SK-N-SH (cell line): ENCODE results near the gene C19orf73.

Experiments
- CTCF ChIP-seq: fragments of 200-600 bp; sonication (generic); IDR thresholded peaks from 2 replicates; pipeline ENCODE4 v1.6.1; 2017; ENCODE audit warnings: antibody characterized with exemption, mild to moderate bottlenecking, moderate library complexity
- EZH2phosphoT487 ChIP-seq: fragments of 200-600 bp; sonication (generic); IDR thresholded peaks from 2 replicates; pipeline ENCODE4 v1.6.1; 2017; ENCODE audit warnings: low read depth, mixed run types, mild to moderate bottlenecking, antibody characterized with exemption, moderate library complexity, borderline replicate concordance
- POLR2AphosphoS5 ChIP-seq: IDR thresholded peaks from 2 replicates; pipeline ENCODE4 v1.6.1; 2012; ENCODE audit warnings: low read depth, low read length
- RAD21 ChIP-seq: IDR thresholded peaks from 2 replicates; pipeline ENCODE4 v1.6.1; 2012; ENCODE audit warnings: mild to moderate bottlenecking, low read length
- YY1 ChIP-seq: IDR thresholded peaks from 2 replicates; pipeline ENCODE4 v1.4.0; 2012; ENCODE audit warnings: low read depth, mild to moderate bottlenecking

DNA sequence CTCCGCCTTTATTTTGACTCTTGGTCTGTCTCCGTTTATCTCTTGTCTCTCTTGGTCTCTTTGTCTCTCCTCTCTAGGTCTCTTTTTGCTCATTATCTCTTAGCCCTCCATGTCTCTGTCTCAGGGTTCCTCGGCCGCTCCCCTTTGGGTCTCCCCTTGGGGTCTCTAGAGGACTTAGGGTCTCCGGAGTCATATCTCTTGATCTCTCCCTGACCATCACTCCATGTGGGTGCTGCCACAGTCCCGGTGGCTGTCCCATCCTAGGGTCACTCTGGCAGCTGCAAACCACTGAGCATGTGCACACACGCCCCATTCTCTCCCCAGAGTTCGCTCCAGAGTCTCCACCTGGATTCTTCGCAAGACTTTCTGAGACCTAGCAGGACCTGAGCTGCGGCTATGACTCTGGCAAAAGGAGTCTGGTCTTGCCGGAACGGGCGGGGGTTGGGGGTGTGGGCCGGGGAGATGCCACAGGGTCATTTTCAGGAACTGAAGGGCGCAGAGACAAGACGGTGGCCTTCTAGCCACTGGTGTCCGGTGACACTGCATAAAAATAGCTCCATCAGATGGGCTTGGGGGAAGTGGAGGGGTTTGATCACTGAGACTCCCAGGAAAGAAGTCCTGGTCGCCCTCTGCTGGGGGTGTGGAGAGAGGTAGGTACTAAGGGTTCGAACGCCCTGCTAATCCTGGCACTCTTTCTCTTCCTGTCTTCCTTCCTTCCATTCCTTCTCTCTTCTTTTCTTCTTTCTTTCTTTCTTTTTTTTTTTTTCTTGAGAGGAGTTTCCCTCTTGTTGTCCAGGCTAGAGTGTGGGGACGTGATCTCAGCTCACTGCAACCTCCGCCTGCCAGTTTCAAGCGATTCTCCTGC, 45.2 kb downstream of the C19orf73 start:
- no peak for TF ChIP-seq EZH2phosphoT487
- peak; percentile 49 for TF ChIP-seq CTCF
- no peak; the same call in 1 of the 2 replicates for TF ChIP-seq RAD21
- TF ChIP-seq POLR2AphosphoS5: no peak
- no peak for TF ChIP-seq YY1
